Measurements from ENCODE around the gene ATXN1. TPM values are rescaled to one million over a fixed set of nuclear protein-coding genes. Genes with fewer than 3 reads are reported as not detected.

The ATXN1 gene
- total and polyA plus RNA-seq, 2 of the 8 experiments (the other 6 are each of a cell fraction or from before 2014, with no cell fraction given): 1.6 to 4.0 TPM

DNA sequence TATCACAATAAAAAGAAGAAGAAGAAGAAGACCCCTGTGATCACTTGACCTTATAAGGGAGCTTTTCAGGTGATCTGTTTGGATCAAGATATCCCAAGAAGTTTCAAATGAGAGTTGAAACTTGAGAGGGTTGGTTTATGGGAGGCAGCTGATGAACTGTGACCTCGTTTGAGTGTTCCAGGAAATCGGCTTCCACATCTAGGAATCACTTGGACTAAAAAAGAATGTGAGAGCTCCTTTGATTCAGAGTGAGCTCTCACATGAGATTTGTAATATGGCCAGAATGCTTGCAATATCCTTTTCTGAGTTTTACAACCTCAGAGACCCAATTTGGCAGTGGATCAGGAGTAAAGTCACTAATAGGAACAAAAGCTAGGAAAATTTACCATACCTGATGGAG lies 228.1 kb downstream of the ATXN1 start:
- H4K20me1 ChIP-seq (replicated peaks in 1 of 2; ENCODE audit: control insufficient read depth in 1 of 2, insufficient read depth in 2 of 2, low read length in 2 of 2): no peaks in the 10 kb centered on the region
- no peak overlapping the region for H2AFZ ChIP-seq (ENCODE audit: low read length)
- no peak overlapping the region for H4K5ac ChIP-seq (ENCODE audit: insufficient read length, low read depth, low read length)
- no peak overlapping the region for H2AK5ac ChIP-seq (ENCODE audit: low read depth, low read length)
- no peaks in the 10 kb centered on the region for H3K23me2 ChIP-seq (ENCODE audit: low read depth, low read length)
- H4K91ac ChIP-seq (replicated peaks; ENCODE audit: insufficient read length, low read length): no peak overlapping the region
- H3K27ac ChIP-seq (ENCODE audit: low read depth, low read length): no peak overlapping the region
- H3K4me3 ChIP-seq (ENCODE audit: extremely low read depth in 1 of 4, insufficient read depth in 2 of 4, low read depth in 3 of 4, low read length in 4 of 4): no peak overlapping the region
- H3K79me1 ChIP-seq (ENCODE audit: low read depth, low read length): no peaks in the 10 kb centered on the region
- no peak overlapping the region for H4K8ac ChIP-seq (ENCODE audit: extremely low read depth, insufficient read depth, low read length)
- POLR2A ChIA-PET (ENCODE audit: partially characterized antibody): interaction anchor here (1.3 kb wide), 1 partner anchor 15 kb away, joined by 3 read pairs; no protein-coding TSS in a partner anchor
- H2BK5ac ChIP-seq (ENCODE audit: low read depth, low read length): no peak overlapping the region
- FAIRE-seq (no peak), DNase-seq (ENCODE audit: low read depth in 1 of 2, low spot score in 2 of 2) (no peak)
- H3K4me1 ChIP-seq (replicated peaks in 1 of 4; ENCODE audit: control insufficient read depth in 3 of 4, insufficient read depth in 4 of 4, low read length in 3 of 4): no peaks in the 10 kb centered on the region
- H3K9ac ChIP-seq (replicated peaks in 1 of 4; ENCODE audit: extremely low read depth in 1 of 4, low read depth in 3 of 4, low read length in 3 of 4): no peak overlapping the region
- no peaks in the 10 kb centered on the region for H3K27me3 ChIP-seq (replicated peaks in 1 of 4; ENCODE audit: control insufficient read depth in 3 of 4, extremely low read depth in 1 of 4, insufficient read depth in 3 of 4, low read length in 3 of 4)
- H3K4ac ChIP-seq (replicated peaks; ENCODE audit: insufficient read length, low read depth, low read length): no peak overlapping the region
- H3K9me3 ChIP-seq (ENCODE audit: insufficient read depth in 2 of 2, low read depth in 1 of 2, low read length in 1 of 2): no peaks in the 10 kb centered on the region
- no peak overlapping the region for H3K56ac ChIP-seq (replicated peaks; ENCODE audit: insufficient read length, low read depth, low read length)
- H2BK120ac ChIP-seq (replicated peaks; ENCODE audit: low read depth, low read length): no peak overlapping the region
- H3K23ac ChIP-seq (ENCODE audit: insufficient read length): no peak overlapping the region
- H2BK15ac ChIP-seq (ENCODE audit: low read length): no peak overlapping the region
- H3K4me2 ChIP-seq (ENCODE audit: insufficient read depth in 1 of 2, low read depth in 2 of 2, low read length in 2 of 2): no peak overlapping the region
- 93% methylated on average over 2 of the region's 2 CpGs; no CpG with 5 or more reads in 1 of the 2 experiments for WGBS, 2 experiments (ENCODE audit: extremely low coverage in 1 of 2, insufficient coverage in 1 of 2, insufficient read length in 1 of 2, insufficient replicate concordance in 2 of 2, low coverage in 1 of 2, low lambda C conversion rate in 2 of 2, missing lambda C conversion rate in 1 of 2)
- CTCF ChIA-PET (ENCODE audit: partially characterized antibody): interaction anchor here (0.7 to 2.6 kb wide), 3 partner anchors 18 to 89 kb away, joined by 3 to 11 read pairs (median 3); no protein-coding TSS in a partner anchor
- no peak overlapping the region for H2BK12ac ChIP-seq (ENCODE audit: low read depth, low read length)
- TF ChIP-seq TEAD4 (IDR thresholded peaks at IDR 0.05; ENCODE audit: low read depth, low read length) (no peak), RXRA (IDR thresholded peaks at IDR 0.05; ENCODE audit: insufficient read depth, low read depth, low read length) (no peak), CREB1 (IDR thresholded peaks at IDR 0.05) (no peak), POU5F1 (IDR thresholded peaks at IDR 0.05; ENCODE audit: low read depth, low read length) (no peak), KDM1A (IDR thresholded peaks at IDR 0.05; ENCODE audit: borderline replicate concordance, low read length) (no peak), CHD2 (IDR thresholded peaks at IDR 0.05; ENCODE audit: low read length) (no peak), ZNF274 (IDR thresholded peaks at IDR 0.05; ENCODE audit: borderline replicate concordance, extremely low read depth, low read length) (no peak), CBX5 (IDR thresholded peaks at IDR 0.05; ENCODE audit: low read depth, low read length) (no peak), SP4 (IDR thresholded peaks at IDR 0.05; ENCODE audit: low read length) (no peak), SAP30 (IDR thresholded peaks at IDR 0.05; ENCODE audit: insufficient read depth, insufficient replicate concordance, low read length) (no peak), SRF (IDR thresholded peaks at IDR 0.05; ENCODE audit: low read depth, low read length) (no peak), NANOG (IDR thresholded peaks at IDR 0.05; ENCODE audit: insufficient read depth, low read depth, low read length, poor library complexity, severe bottlenecking) (no peak), RFX5 (IDR thresholded peaks at IDR 0.05; ENCODE audit: borderline replicate concordance, low read depth, low read length) (no peak), POLR2AphosphoS5 (IDR thresholded peaks at IDR 0.05; ENCODE audit: low read depth, low read length) (no peak), SIX5 (IDR thresholded peaks at IDR 0.05; ENCODE audit: low read depth, low read length) (no peak)
- no peak overlapping the region for H2BK20ac ChIP-seq (ENCODE audit: low read length)
- no peak overlapping the region for H3K14ac ChIP-seq (ENCODE audit: insufficient read length)
- H3K18ac ChIP-seq (ENCODE audit: extremely low read depth, low read length): no peak overlapping the region
- no peaks in the 10 kb centered on the region for H3K36me3 ChIP-seq (ENCODE audit: control insufficient read depth in 2 of 4, insufficient read depth in 4 of 4, low read length in 3 of 4)
- H3K79me2 ChIP-seq (ENCODE audit: control insufficient read depth in 1 of 2, insufficient read depth in 2 of 2, low read length in 2 of 2): no peaks in the 10 kb centered on the region
